ENCODE results near the gene RPS14.

The RPS14 gene

DNA sequence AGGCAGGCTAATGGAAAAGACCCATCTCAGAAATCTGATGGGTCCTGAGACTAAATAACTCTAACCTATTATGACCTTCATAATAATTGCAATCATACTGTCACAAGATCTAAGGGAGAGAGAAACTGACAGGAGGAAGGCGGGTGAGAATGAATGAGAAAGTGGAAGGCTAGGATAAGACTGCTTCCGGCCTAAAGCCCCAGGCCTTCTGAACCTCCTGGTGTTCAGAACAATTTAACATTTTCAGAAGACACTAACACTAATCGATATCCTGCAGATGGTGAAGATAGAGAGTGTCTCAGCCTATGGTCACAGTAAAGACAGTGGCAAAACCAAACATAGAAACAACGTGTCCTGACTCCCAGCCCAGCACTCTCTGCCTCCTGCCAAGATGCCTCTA is 1.2 kb downstream of the RPS14 start:
- POLR2A ChIA-PET = no interaction called here
- no peak for DNase-seq (ENCODE audit: extremely low spot score)
- CTCF ChIA-PET = interaction anchor here (3.1 kb wide), 1 partner anchor 11 kb away, joined by 21 read pairs; no protein-coding TSS in a partner anchor
- TF ChIP-seq, protein P1, sequence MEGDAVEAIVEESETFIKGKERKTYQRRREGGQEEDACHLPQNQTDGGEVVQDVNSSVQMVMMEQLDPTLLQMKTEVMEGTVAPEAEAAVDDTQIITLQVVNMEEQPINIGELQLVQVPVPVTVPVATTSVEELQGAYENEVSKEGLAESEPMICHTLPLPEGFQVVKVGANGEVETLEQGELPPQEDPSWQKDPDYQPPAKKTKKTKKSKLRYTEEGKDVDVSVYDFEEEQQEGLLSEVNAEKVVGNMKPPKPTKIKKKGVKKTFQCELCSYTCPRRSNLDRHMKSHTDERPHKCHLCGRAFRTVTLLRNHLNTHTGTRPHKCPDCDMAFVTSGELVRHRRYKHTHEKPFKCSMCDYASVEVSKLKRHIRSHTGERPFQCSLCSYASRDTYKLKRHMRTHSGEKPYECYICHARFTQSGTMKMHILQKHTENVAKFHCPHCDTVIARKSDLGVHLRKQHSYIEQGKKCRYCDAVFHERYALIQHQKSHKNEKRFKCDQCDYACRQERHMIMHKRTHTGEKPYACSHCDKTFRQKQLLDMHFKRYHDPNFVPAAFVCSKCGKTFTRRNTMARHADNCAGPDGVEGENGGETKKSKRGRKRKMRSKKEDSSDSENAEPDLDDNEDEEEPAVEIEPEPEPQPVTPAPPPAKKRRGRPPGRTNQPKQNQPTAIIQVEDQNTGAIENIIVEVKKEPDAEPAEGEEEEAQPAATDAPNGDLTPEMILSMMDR (IDR thresholded peaks at IDR 0.05; ENCODE audit: control extremely low read depth, extremely low read depth, low read depth, missing control alignments) = no peak

DNA sequence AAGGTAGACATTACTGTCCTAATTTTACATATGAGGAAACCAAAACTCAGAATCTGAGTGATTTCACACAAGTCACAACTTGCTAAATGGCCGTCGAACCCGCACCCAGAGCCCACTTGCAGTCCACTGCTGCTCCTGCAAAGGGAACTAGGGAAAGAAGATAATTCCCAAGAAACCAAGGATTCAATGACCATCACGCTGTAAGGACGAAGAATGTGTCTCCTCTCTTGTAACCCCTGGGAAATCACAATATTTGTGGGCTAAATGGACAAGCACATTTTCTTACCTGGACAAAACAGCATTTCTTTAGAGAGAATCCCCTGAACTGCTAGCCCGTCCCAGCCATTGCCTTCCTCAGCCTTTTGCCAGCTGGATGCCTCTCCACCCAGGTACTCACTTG is 2.4 kb downstream of the RPS14 start:
- TF ChIP-seq, protein P1 (IDR thresholded peaks at IDR 0.05; ENCODE audit: control extremely low read depth, extremely low read depth, low read depth, missing control alignments) = no peak
- CTCF ChIA-PET = interaction anchor here (1.1 to 3.1 kb wide), 2 partner anchors 10 to 254 kb away, joined by 3 to 21 read pairs; partner anchors contain the start of gene RBM22

GRCh38 chr5:150446583-150446982 is 3.0 kb downstream of the RPS14 start:
- DNase-seq (ENCODE audit: extremely low spot score) = no peak
- POLR2A ChIA-PET = interaction anchor here (0.5 to 0.9 kb wide), 2 partner anchors 40 to 104 kb away, joined by 3 to 4 read pairs; no protein-coding TSS in a partner anchor
- CTCF ChIA-PET = interaction anchor here (1.1 to 3.1 kb wide), 2 partner anchors 9 to 254 kb away, joined by 3 to 21 read pairs; partner anchors contain the start of gene RBM22
- TF ChIP-seq, protein P1 (IDR thresholded peaks at IDR 0.05; ENCODE audit: control extremely low read depth, extremely low read depth, low read depth, missing control alignments) = no peak

More for the DNA sequence above, 2.4 kb downstream of the RPS14 start:
- POLR2A ChIA-PET = no interaction called here
- DNase-seq (ENCODE audit: extremely low spot score) = no peak

DNA sequence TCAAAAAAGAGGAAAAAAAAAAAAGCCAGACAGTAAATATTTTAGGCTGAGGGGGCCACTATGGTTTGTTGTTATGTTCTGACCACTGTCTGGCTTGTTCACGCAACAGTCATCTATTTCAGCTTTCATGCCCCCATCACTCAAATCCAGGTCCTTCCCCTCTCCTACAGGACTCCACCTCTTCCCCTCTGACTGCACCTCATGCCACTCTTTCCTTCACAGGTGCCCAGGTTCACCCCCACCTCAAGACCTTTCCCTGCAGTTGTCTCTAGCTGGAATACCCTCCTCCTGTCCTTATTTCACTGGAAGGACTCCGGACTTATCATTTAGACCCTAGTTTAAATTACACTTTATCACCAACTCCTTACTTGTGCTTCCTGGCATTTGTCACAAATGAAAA is 3.5 kb downstream of the RPS14 start:
- no peak for DNase-seq (ENCODE audit: extremely low spot score)
- TF ChIP-seq, protein P1 (IDR thresholded peaks at IDR 0.05; ENCODE audit: control extremely low read depth, extremely low read depth, low read depth, missing control alignments) = no peak
- CTCF ChIA-PET = interaction anchor here (1.5 to 3.1 kb wide), 2 partner anchors 9 to 36 kb away, joined by 3 to 21 read pairs; no protein-coding TSS in a partner anchor
- POLR2A ChIA-PET = interaction anchor here (0.5 to 0.9 kb wide), 3 partner anchors 15 to 103 kb away, joined by 3 to 4 read pairs (median 3); no protein-coding TSS in a partner anchor

GRCh38 chr5:150444770-150445169 is 4.8 kb downstream of the RPS14 start:
- no peak for DNase-seq (ENCODE audit: extremely low spot score)
- POLR2A ChIA-PET = interaction anchor here (0.5 to 1.4 kb wide), 5 partner anchors 21 to 1290 kb away, joined by 3 to 8 read pairs (median 6); partner anchors contain the start of gene CD74
- TF ChIP-seq, protein P1 (IDR thresholded peaks at IDR 0.05; ENCODE audit: control extremely low read depth, extremely low read depth, low read depth, missing control alignments) = no peak
- CTCF ChIA-PET = interaction anchor here (1.0 to 1.5 kb wide), 5 partner anchors 9 to 46 kb away, joined by 3 to 7 read pairs (median 4); no protein-coding TSS in a partner anchor

- ChIA-PET CTCF (interaction anchor here (1.0 to 16.0 kb wide), 4 partner anchors 7 to 44 kb away, joined by 4 to 222 read pairs (median 6); no protein-coding TSS in a partner anchor), POLR2A (interaction anchor here (1.4 kb wide), 1 partner anchor 31 kb away, joined by 3 read pairs; the partner anchor contains the start of gene CD74)
- DNase-seq (ENCODE audit: extremely low spot score) = no peak
- TF ChIP-seq, protein P1 (IDR thresholded peaks at IDR 0.05; ENCODE audit: control extremely low read depth, extremely low read depth, low read depth, missing control alignments) = no peak
Measured at GRCh38 chr5:150443242-150444075, 6.1 kb downstream of the RPS14 start.
